Measurements from ENCODE around the gene MGAT5B.
"Not testable (repeated sequence)": the region's sequence is repeated elsewhere in the genome, so short reads cannot be mapped to it uniquely, and the experiment has no call there.

The MGAT5B gene

DNA sequence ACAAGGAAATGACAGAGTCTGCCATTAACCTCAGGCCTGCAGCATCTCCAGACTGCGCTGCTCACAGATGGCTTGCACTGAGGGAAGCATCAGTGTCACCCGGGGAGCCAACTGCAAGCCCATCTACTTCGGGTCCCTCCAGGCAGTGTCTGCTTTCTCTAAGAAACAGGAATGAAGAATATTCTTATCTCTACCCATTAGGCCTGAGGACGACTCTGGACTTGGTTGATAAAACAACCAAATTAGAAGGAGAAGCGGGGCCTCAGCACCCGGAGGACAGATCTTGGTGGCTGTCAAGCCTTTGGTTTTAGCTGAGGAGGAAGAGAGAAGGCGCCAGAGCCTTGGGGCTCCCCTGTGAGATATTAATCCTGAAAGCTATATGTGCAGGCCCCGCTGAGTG is 19.5 kb upstream of the MGAT5B start:
- no peak for DNase-seq

GRCh38 chr17:76849160-76849559 is 19.0 kb upstream of the MGAT5B start:
- not testable (repeated sequence) for DNase-seq

DNA sequence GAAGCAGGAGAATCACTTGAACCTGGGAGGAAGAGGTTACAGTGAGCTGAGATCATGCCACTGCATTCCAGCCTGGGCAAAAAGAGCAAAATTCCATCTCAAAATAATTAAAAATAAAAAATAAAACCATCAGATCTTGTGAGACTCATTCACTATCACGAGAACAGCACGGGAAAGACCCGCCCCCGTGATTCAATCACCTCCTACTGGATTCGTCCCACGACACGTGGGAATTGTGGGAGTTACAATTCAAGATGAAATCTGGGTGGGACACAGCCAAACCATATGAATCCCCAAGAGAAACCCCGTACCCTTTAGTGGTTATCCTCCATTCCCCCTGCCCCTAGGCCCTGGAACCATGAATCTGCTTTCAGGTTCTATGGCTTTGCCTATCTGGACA is 15.4 kb upstream of the MGAT5B start:
- DNase-seq = no peak

- DNase-seq = no peak
Measured at GRCh38 chr17:76855105-76855504, 13.1 kb upstream of the MGAT5B start.

- no peak for DNase-seq
Measured at GRCh38 chr17:76862079-76862478, 6.1 kb upstream of the MGAT5B start.

DNA sequence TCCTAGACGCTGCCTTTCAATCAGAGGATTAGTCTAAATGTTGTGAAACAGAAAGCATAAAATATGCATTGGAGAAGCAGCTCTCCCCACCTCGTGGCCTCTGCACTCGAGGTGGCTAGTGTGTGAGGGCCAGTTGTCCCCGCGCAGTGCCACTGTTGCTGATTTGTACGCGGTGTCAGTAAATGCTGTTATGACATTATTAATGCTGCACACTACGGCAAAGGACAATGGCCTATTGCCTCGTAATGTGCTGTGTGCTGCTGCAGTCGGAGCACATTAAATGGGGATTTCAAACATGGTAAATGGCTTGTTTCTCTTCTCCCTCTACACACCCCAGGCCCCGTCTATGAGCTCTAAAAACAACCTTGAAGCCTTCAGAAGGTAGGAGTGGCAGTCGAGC is 5.7 kb upstream of the MGAT5B start:
- no peak for DNase-seq

GRCh38 chr17:76864024-76864423 is 4.2 kb upstream of the MGAT5B start:
- no peak for DNase-seq

GRCh38 chr17:76865174-76865573 is 3.0 kb upstream of the MGAT5B start:
- no peak for DNase-seq

DNA sequence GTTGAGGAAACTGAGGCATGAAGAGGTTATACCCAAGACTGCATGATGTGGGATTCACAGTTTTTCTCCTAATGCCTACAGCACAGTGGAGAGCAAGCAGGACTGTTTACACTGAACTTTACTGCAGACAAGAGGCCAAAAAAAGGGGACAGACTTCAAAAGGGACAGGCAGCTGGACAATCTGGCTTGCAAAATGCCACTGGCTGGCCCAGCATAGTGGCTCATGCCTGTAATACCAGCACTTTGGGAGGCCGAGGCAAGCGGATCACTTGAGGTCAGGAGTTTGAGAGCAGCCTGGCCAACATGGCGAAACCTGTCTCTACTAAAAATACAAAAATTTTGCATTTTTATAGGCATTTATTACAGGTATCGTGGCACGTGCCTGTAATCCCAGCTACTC is 2.0 kb upstream of the MGAT5B start:
- no peak for DNase-seq

DNA sequence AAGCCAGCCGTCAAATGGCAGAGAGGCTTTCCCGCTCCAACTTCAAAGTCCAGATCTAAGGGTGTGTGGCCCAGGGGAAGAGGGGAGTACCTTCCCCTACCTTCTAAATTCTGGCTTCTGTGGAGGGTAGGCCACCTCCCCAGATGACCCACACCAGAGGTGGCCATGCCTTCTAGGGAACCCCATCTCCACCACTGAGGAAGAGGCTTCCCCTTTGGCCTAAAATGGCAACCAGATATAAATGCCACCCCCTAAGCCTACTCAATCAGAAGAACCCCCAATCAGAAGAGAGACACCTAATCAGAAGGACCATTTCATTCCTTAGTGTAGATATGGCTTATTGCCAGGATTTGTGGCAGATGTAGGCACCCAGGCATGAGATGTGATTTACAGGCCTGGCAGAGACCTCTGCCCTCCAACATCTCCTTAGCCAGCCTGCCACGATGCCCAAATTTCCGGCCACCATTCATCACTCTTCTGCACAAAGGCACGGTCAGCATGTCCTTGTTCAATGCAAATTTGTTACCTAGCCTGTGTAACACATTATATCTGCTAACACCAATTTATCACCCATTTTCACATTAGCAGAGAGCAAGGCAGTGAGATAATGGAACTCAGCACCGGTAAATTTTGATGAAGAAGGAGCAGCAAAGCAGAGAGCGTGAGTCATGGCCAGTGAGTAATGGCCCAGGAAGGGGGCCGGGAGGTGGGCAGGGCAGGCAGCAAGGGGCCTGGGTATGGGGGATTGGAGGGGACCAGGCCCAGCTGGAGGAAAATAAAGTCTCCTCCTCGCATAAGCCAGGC is 1.2 kb upstream of the MGAT5B start:
- DNase-seq = no peak

DNA sequence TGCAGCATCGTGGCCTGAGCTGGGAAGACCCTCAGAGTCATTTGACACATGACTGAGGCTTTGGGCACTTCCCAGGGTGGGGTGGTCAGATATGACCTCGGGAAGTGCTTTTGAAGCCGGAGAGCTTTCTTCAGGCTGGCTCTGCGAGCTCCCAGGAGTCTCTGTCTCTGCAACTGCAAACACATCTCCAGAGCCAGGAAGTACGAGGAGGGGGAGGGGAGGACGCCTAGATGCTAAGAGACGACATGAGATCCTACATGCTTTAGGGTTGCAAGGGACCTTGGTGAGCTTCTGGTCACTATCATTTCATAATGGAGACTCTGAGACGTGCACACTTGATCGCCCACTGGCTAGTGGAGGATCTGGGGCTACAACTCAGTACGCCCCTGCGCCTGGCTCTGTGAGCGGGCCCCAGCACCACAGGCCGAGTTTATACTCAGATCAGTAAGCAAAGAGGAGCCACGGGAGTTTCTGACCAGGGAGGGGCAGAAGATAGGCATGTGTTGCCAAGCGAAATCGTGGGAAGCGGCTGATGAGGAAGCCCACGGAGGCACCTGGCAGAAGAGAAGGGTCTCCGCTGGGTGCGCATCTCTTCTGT is 527 bp upstream of the MGAT5B start:
- no peak for DNase-seq

DNA sequence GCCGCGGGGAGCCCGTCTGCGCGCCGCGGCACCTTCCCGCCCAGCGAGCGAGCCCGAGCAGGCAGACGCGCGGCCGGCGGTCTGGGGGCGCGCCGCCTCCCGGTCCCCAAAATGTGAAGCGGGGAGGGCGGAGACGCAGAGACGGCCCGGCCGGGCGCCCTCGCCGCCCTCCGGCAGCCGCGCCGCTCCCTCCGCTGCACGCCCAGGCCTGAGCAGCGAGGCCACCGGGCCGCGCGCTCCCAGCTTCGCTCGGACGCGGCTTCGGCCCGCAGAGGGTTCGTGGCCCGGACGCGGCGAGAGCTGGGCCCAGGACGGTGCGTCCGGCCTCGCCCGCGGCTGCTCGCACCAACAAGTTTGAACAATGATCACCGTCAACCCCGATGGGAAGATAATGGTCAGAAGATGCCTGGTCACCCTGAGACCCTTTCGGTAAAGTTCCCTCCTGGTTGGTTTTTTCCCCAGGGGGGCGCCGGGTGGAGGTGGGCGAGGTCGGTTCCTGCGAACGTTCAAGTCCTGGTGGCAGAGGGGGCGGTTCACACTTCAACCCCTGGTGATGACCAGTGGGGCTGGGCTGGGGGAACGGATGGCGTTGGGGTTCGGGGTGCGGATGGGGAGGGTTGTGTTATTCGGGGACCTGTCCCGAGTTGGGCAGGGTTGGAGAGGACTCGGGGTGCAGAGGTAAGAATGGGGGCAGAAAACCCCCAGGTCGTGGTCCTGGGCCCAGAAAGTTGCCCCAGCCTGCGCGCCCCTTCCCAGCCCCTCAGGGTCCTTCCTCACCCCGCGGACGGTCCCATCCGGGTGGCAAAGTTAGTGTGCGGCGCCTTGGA is 678 bp downstream of the MGAT5B start:
- no peak for DNase-seq

DNA sequence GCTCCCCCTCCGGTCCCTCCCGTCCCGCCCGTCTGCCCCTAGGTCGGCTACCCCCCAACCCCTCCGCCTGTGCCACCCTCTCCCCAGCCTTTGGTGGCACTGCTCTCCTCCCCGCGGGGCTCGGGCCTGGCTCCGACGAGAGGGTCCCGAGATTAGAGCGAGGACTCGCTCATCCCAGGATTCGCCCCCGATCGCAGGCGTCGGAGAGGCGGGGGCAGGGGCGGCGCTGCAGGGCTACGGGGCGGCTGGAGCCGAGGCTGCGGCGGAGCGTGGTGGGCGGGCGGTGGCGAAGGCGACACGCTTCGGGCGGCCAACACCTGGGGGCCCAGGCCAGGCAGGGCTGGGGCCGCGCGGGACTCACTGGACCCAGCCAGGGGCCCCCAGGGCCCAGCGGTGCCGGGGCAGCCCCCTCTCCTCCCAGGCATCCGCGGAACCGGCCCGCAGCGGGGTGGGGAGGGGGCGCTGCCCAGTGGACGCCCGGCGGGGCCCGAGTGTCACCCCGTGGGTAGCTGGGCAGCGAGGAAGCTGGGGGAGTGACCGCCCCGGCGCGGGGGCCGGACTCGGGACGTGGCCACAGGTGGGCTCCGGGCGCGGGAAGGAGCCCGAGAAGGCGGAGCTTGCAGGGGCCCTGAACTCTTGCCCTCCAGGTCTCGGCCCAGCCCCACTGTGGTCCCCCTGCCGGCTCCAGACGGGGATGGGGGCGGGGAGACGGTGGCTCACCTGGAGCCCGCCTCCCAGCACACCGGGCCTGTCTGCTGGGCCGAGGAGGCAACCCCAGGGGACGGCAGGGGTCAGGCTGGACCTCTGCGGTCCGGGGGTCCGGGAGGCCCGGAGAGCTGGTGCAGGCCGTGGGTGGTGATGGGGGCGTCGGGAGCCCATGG is 1.5 kb downstream of the MGAT5B start:
- DNase-seq = no peak

GRCh38 chr17:76870377-76870714 is 2.1 kb downstream of the MGAT5B start:
- DNase-seq = no peak

DNA sequence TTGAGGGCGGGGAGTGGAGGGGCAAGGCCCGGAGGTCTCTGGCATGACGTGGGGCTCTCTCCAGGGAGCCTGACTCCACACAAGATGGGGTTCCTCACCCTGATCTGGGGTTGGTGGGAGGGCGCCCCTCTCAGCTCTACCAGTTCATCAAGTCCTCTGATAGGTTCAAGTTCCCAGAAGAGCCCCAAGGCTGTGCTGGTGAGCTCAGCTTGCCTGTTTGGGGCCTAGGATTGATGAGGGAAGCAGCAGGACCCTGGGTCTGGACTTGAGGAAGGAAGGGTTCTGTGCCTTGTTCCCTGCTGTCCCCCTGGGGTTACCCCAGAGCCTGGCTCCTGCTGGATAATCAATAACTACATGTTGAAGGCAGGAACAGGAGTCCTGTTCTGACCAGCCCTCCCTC is 3.5 kb downstream of the MGAT5B start:
- no peak for DNase-seq

GRCh38 chr17:76872221-76872873 is 4.1 kb downstream of the MGAT5B start:
- no peak for DNase-seq

GRCh38 chr17:76872874-76873221 is 4.6 kb downstream of the MGAT5B start:
- DNase-seq = no peak

DNA sequence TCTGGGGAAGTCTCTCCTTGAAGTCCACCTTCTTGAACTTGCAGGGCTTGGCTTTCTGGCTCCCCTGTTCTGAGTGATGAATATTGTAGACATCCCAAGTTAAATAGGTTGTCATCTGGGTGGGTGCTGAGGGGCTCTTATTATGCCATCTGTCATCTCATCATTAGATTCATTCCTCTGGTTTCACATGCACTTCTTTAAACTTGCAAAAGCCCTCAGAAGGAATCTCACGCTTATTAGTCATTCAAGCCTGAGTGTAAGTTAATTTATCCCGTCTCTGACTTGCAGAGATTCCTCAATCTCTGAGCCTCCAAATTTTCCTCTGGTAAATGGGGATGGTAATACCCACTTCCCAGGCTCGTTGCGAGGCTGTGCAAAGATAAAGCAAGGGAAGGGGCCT is 5.7 kb downstream of the MGAT5B start:
- no peak for DNase-seq

- DNase-seq = no peak
Measured at GRCh38 chr17:76877437-76877836, 9.2 kb downstream of the MGAT5B start.

DNA sequence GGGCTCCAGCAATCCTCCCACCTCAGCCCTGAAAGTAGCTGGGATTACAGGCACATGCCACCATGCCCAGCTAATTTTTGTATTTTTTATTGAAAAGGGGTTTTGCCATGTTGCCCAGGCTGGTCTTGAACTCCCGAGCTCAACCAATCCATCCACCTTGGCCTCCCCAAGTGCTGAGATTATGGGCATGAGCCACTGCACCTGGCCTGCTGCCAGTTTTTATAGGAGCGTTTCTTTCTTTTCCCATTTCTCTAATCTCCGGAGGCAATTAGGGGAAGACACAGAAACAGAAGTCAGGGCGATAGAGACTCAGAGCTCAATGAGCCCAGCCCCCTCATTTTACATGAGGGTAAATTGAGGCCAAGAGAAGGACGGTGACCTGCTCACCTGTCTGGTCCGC is 10.4 kb downstream of the MGAT5B start:
- DNase-seq = no peak

DNA sequence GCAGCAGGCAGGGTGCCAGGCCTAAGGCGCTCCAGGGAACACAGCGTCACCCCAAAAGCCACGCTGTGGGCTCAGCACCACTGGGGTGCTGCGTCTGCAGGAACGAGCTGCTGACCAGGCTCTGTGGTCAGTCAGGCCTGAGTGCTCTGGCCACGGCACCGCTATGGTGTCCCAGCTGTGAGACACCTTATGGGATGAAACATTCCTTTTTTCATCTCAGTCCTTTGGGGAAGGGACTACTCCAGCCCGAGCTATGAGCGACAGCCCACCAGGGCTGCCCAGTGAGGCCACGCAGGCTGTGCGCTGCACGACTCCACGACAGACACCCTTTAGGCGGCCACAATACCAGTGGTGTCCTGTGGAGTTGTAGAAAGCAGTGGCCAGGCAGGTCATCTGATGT is 11.1 kb downstream of the MGAT5B start:
- DNase-seq = no peak

DNA sequence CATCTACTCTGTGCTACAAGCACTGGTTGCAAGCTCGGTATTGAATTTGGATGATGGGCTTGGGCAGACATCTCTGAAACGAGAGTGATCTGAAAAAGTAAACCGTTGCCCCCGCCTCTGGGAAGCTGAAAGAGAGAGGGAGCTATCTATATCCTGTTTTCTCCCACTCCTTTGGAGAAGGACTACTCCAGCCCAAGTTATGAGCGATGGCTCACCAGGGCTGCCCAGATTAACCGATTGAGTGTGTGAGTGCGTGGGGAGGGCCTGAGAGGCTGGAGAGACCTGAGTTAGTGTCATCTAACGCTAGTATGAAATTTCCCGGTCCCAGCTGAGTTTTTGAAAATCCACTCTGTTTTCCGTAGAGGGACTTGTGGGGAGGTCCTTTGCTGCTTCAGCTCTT is 11.5 kb downstream of the MGAT5B start:
- DNase-seq = no peak

DNA sequence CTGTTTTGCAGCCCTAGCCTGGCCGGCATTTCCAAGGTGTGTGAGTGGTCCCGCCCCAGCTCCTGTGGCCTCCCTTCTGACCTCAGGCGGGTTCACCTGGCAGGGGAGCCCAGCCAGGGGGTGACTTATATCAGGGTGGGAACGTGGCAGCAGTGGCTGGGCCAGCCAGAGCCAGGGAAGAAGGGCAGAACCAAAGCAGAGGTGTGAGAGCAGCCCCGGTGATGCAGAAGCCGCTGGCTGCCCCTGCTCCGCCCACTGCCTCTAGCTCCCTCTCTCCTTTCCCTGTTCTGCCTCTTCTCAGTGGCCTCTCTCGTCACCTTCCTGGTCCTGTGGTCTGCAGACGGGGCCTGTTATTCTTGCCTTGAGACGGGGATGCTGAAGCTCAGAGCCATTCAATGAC is 12.1 kb downstream of the MGAT5B start:
- DNase-seq = no peak
